ENCODE measurements around the gene SLC4A9.

GRCh38 chr5:140342896-140343295, 17.1 kb upstream of the SLC4A9 start:
- TF ChIP-seq CTCF (IDR thresholded peaks at IDR 0.05) (no peak), POLR2AphosphoS2 (conservative IDR thresholded peaks at IDR 0.05; ENCODE audit: low read length) (no peak), POLR2A (IDR thresholded peaks at IDR 0.05; ENCODE audit: low read length) (no peak), BHLHE40 (IDR thresholded peaks at IDR 0.05; ENCODE audit: low read depth, low read length) (no peak), FOSL2 (IDR thresholded peaks at IDR 0.05) (no peak), FOSL2 (CRISPR knock-in tag; IDR thresholded peaks at IDR 0.05) (no peak), EP300 (IDR thresholded peaks at IDR 0.05) (no peak)
